ENCODE measurements around the gene TPO.

The TPO gene

DNA sequence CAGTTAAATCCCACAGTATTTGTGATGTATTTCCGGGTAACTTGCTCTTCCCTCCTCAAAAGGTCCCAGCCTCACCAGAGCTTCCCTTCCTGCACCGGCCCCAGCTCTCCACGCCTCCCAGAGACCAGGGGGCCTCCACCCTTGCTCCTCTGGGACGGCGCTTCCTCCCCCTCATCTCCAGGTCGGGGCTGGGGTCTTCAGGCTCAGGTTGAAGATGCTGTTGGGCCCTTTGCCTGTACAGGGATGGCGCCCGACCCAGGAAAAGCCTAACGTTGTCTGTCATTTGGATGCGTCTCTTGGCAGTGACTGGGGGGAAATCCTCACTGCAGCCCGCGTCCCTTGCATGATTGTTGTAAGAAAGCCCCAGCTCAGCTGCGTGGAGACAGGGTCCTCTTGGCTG is 126.7 kb downstream of the TPO start:
- DNase-seq: no peak

DNA sequence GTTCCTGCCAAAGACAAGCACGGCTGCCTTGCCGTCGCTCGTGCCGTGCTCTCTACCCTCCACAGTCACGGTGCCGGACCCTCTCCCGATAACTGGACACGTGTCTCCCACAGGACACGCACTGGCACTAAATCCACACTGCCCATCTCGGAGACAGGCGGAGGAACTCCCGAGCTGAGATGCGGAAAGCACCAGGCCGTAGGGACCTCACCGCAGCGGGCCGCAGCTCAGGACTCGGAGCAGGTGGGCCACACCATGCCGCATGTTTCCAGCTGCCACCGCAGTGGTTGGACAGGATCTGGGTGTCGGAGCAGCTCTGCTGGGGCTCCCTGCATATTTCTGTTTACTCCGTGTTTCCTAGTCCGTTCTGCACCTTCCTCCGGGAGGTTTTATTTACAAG is 127.2 kb downstream of the TPO start:
- DNase-seq: no peak

GRCh38 chr2:1541040-1541439 is 127.8 kb downstream of the TPO start:
- no peak for DNase-seq

GRCh38 chr2:1541819-1542475 is 128.7 kb downstream of the TPO start:
- DNase-seq: no peak

GRCh38 chr2:1542971-1543370 is 129.7 kb downstream of the TPO start:
- no peak for DNase-seq

- no peak for DNase-seq
Observed at GRCh38 chr2:1543776-1544477, 130.7 kb downstream of the TPO start.

GRCh38 chr2:1544478-1545069 is 131.3 kb downstream of the TPO start:
- DNase-seq: no peak

DNA sequence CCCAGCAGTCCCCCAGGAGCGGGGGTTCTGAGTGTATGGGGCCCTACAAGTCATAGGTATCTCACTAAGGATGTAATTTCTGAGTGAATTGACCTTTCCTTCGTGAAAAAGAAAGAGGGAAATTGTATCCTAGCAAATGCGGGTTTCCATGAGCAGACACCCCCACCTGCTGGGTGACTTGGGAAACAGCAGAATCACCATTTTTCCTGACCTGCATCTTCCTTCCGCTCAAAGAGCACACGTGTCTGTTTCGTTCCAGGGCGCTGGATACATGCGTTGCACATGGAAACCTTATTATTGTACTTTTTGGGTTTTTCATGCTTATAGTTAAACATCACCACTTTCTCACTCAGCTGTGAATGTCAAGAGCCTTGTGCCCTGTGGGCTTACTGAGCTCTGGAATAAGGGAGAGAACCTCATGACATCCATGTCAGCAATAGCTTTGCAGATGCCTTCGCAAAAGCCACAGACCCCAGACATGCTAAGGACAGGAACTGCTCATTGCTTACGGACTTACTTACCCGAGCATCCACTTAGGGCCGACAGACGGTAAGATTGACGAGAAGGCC is 132.8 kb downstream of the TPO start:
- DNase-seq: no peak

GRCh38 chr2:1546901-1547300 is 133.6 kb downstream of the TPO start:
- no peak for DNase-seq

GRCh38 chr2:1548910-1549673 is 135.8 kb downstream of the TPO start:
- no peak for DNase-seq

GRCh38 chr2:1550076-1550475 is 136.8 kb downstream of the TPO start:
- DNase-seq: no peak

DNA sequence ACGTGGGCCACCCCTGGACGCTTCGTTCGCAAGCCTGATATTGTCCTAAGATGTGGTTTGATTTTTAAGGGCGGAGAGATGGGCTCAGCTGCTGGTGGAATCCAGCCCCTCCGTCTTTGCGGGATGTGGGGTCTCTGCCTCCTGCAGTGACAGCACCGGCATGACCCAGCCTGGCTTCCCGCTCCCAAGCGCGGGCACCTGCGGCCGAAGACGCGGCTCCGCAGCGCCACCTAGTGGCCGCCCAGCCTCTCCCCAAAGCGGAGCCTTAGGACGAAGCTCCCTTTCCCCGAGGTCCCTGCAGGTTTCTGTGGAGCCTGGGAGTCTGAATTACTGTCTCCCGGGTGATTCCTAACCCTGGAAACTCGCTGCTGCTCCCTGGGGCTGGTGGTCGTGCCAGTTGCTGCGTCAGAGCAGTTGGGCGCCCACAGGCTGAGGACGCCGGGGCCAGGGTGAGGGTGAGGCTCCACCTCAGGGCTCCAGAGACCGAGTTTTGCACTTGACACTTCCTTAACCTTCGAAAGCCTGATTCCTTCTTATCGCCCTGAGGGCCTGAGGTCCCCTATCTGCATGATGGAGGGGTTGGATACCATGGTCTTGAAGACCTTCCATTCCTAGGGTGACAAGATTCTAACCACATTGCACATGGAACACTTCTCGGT is 137.5 kb downstream of the TPO start:
- peak; percentile 15 for DNase-seq

DNA sequence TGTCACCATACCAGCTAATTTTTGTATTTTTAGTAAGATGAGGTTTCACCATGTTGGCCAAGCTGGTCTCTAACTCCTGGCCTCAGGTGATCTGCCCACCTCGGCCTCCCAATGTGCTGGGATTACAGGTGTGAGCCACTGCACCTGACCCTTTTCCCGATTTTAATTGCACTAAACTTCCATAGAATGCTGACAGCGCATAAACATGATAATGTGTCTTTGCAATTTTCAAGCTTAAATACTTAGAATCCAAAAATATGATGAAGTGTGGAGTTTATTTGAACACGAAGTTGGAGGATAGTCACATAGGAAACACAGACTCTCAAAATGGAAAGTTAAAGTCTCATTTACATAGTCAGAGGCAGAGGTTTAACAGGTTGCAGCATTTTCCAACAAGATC is 138.6 kb downstream of the TPO start:
- DNase-seq: no peak

DNA sequence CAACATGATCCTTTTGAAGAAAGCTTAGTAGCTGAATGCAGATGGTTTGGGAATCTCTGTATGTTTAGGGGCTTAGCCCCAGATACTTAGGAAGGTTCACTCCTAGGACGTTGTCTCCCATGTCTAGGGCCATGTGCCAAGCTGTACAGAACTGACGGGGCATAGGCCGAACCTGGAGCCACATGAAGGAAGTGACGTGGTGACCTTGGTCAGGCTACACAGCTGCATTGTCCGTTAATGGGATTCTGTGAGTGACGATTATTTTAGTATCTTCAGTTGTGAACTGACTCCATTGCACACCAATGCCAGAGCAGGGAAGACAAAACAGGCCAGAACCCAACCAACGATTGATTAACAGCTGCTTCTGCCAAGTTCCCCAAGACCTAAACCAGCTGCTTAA is 139.3 kb downstream of the TPO start:
- no peak for DNase-seq

DNA sequence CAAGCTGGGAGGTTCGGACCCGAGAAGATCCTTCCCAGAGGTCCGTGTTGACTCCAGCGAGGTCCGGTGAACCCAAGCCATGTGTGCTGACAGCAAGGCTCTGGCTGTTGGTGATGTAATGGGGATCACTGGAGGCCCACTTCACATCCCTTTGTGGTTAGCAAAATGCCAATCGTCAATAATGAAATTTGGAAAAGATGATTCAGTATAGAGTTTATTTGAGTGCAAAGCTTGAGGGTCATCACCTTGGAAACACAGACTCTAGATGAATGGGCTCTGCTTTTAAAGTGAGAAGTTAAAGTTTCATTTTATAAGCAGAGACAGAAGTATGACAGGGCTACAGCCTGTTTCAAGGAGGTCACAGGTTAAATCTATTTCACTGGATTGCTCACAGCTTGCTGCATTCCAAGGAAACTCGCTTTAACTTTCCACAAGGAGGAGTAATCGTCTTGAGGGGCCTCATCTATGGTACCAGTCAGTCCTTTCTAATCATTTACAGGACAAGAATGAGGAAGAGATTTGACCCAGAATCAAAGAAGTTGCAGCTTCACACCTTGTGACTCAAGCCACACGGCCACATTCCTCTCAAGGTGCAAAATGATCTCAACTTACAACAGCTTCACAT is 140.5 kb downstream of the TPO start:
- no peak for DNase-seq

- DNase-seq: no peak
Observed at GRCh38 chr2:1556286-1556685, 143.0 kb downstream of the TPO start.

GRCh38 chr2:1556776-1557466 is 143.7 kb downstream of the TPO start:
- DNase-seq: no peak

DNA sequence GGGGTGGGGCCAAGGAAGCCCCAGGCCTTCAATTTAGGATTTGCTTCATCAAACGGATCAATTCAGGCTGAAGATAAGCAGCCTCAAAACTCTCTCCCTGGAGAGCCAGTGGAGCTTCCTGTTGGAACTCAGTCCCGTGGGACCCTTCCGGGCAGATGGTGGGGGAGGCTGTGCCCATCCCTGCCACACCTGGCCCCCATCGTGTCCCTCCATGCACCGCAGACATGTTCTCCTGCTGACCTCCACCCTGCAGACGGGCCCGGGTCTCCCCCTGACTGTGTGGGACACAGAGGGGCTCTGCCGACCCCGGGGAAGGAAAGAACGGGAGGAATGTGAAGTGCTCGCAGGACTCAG is 144.2 kb downstream of the TPO start:
- no peak for DNase-seq

- no peak for DNase-seq
Observed at GRCh38 chr2:1559589-1560175, 146.4 kb downstream of the TPO start.

DNA sequence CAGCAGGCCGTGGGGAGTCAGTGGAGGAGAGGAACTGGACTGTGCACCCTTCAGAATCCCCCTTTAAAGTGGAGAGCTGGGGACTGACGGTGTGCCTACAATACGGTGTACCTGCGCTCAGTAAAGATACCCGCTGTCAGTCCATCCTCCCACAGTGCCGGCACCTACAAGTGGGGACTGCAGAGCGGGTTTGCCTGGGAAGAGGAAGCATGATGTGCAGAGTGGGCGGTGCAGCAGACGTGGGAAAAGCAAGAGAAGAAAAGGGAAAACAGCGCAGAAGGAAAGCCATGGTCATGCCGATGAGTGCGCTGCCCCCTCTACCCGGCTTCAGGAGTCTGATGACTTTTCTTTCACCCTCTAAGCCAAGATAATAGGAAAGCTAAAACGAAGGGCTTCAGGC is 148.0 kb downstream of the TPO start:
- no peak for DNase-seq

GRCh38 chr2:1561811-1562421 is 148.7 kb downstream of the TPO start:
- no peak for DNase-seq
